ENCODE data around the gene RNF181. TPM values are rescaled to one million over a fixed set of nuclear protein-coding genes. Genes with fewer than 3 reads are reported as not detected.
A peak's percentile ranks its signal among the peaks of the same experiment; 100 is the strongest.

The RNF181 gene
- total and polyA plus RNA-seq, 2 of the 13 experiments (the other 11 are each of a cell fraction or from before 2014, with no cell fraction given), result 224 to 578 TPM

DNA sequence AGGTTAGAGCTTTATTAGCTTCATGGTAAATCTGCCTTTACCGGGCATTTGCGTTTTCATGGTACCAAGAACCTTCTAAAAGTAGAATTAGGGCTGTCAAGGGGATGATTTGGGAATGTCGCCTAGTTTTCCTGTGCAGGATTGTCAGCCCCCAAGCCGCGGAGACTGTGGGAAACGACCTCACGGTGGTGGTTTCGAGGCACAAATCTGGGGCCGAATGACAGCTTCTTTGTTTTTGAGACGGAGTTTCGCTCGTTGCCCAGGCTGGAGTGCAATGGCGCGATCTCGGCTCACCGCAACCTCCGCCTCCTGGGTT lies 19.8 kb downstream of the RNF181 start (continued):
- TF ChIP-seq, protein P1, sequence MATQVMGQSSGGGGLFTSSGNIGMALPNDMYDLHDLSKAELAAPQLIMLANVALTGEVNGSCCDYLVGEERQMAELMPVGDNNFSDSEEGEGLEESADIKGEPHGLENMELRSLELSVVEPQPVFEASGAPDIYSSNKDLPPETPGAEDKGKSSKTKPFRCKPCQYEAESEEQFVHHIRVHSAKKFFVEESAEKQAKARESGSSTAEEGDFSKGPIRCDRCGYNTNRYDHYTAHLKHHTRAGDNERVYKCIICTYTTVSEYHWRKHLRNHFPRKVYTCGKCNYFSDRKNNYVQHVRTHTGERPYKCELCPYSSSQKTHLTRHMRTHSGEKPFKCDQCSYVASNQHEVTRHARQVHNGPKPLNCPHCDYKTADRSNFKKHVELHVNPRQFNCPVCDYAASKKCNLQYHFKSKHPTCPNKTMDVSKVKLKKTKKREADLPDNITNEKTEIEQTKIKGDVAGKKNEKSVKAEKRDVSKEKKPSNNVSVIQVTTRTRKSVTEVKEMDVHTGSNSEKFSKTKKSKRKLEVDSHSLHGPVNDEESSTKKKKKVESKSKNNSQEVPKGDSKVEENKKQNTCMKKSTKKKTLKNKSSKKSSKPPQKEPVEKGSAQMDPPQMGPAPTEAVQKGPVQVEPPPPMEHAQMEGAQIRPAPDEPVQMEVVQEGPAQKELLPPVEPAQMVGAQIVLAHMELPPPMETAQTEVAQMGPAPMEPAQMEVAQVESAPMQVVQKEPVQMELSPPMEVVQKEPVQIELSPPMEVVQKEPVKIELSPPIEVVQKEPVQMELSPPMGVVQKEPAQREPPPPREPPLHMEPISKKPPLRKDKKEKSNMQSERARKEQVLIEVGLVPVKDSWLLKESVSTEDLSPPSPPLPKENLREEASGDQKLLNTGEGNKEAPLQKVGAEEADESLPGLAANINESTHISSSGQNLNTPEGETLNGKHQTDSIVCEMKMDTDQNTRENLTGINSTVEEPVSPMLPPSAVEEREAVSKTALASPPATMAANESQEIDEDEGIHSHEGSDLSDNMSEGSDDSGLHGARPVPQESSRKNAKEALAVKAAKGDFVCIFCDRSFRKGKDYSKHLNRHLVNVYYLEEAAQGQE (IDR thresholded peaks at IDR 0.05; ENCODE audit: borderline replicate concordance in 1 of 2, low read depth in 1 of 2, low read length in 2 of 2), result no peak
- TF ChIP-seq NONO (IDR thresholded peaks at IDR 0.05) (no peak), NONO (CRISPR knock-in tag; conservative IDR thresholded peaks at IDR 0.05) (no peak), ZNF773 (CRISPR knock-in tag; IDR thresholded peaks at IDR 0.05; ENCODE audit: borderline replicate concordance) (0 out of 2 replicates have a peak, but pooled peaks have one; percentile 15), ZFAT (CRISPR knock-in tag; conservative IDR thresholded peaks at IDR 0.05) (no peak), RXRA (CRISPR knock-in tag; IDR thresholded peaks at IDR 0.05) (no peak), CHD4 (IDR thresholded peaks at IDR 0.05; ENCODE audit: borderline replicate concordance, low read length) (0 out of 2 replicates have a peak, but pooled peaks have one; percentile 72), ZNF33A (CRISPR knock-in tag; IDR thresholded peaks at IDR 0.05; ENCODE audit: borderline replicate concordance) (no peak), ZNF816 (CRISPR knock-in tag; IDR thresholded peaks at IDR 0.05; ENCODE audit: borderline replicate concordance) (0 out of 2 replicates have a peak, but pooled peaks have one; percentile 2), HOXA3 (CRISPR knock-in tag; IDR thresholded peaks at IDR 0.05) (no peak), HDAC2 (CRISPR knock-in tag; IDR thresholded peaks at IDR 0.05) (no peak), SP4 (CRISPR knock-in tag; IDR thresholded peaks at IDR 0.05) (no peak), ZNF747 (CRISPR knock-in tag; IDR thresholded peaks at IDR 0.05; ENCODE audit: borderline replicate concordance) (no peak), CEBPZ (IDR thresholded peaks at IDR 0.05; ENCODE audit: low read length) (no peak), ZNF44 (CRISPR knock-in tag; IDR thresholded peaks at IDR 0.05) (0 out of 2 replicates have a peak, but pooled peaks have one; percentile 1)
- TF ChIP-seq, protein P2, sequence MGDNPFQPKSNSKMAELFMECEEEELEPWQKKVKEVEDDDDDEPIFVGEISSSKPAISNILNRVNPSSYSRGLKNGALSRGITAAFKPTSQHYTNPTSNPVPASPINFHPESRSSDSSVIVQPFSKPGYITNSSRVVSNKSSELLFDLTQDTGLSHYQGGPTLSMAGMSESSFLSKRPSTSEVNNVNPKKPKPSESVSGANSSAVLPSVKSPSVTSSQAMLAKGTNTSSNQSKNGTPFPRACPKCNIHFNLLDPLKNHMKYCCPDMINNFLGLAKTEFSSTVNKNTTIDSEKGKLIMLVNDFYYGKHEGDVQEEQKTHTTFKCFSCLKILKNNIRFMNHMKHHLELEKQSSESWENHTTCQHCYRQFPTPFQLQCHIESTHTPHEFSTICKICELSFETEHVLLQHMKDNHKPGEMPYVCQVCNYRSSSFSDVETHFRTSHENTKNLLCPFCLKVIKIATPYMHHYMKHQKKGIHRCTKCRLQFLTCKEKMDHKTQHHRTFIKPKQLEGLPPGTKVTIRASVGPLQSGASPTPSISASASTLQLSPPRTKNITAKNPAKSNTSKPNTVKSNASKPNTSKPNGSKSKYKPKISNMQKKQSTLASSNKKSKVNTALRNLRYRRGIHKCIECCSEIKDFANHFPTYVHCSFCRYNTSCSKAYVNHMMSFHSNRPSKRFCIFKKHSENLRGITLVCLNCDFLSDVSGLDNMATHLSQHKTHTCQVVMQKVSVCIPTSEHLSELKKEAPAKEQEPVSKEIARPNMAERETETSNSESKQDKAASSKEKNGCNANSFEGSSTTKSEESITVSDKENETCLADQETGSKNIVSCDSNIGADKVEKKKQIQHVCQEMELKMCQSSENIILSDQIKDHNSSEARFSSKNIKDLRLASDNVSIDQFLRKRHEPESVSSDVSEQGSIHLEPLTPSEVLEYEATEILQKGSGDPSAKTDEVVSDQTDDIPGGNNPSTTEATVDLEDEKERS (CRISPR knock-in tag; IDR thresholded peaks at IDR 0.05), result no peak
- TF ChIP-seq, protein P3, sequence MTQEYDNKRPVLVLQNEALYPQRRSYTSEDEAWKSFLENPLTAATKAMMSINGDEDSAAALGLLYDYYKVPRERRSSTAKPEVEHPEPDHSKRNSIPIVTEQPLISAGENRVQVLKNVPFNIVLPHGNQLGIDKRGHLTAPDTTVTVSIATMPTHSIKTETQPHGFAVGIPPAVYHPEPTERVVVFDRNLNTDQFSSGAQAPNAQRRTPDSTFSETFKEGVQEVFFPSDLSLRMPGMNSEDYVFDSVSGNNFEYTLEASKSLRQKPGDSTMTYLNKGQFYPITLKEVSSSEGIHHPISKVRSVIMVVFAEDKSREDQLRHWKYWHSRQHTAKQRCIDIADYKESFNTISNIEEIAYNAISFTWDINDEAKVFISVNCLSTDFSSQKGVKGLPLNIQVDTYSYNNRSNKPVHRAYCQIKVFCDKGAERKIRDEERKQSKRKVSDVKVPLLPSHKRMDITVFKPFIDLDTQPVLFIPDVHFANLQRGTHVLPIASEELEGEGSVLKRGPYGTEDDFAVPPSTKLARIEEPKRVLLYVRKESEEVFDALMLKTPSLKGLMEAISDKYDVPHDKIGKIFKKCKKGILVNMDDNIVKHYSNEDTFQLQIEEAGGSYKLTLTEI (CRISPR knock-in tag; conservative IDR thresholded peaks at IDR 0.05), result no peak
